Embryonic facial prominence (tissue), 1 donor: ENCODE data around the gene TAF3.
"Not testable (repeated sequence)": the region's sequence is repeated elsewhere in the genome, so short reads cannot be mapped to it uniquely, and the experiment has no call there.

Experiments
- DNase-seq: peaks from one replicate; pipeline ENCODE4 v3.0.0-alpha.2; 2016; ENCODE audit errors: extremely low spot score

TAF3 gene, protein sequence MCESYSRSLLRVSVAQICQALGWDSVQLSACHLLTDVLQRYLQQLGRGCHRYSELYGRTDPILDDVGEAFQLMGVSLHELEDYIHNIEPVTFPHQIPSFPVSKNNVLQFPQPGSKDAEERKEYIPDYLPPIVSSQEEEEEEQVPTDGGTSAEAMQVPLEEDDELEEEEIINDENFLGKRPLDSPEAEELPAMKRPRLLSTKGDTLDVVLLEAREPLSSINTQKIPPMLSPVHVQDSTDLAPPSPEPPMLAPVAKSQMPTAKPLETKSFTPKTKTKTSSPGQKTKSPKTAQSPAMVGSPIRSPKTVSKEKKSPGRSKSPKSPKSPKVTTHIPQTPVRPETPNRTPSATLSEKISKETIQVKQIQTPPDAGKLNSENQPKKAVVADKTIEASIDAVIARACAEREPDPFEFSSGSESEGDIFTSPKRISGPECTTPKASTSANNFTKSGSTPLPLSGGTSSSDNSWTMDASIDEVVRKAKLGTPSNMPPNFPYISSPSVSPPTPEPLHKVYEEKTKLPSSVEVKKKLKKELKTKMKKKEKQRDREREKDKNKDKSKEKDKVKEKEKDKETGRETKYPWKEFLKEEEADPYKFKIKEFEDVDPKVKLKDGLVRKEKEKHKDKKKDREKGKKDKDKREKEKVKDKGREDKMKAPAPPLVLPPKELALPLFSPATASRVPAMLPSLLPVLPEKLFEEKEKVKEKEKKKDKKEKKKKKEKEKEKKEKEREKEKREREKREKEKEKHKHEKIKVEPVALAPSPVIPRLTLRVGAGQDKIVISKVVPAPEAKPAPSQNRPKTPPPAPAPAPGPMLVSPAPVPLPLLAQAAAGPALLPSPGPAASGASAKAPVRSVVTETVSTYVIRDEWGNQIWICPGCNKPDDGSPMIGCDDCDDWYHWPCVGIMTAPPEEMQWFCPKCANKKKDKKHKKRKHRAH

DNA sequence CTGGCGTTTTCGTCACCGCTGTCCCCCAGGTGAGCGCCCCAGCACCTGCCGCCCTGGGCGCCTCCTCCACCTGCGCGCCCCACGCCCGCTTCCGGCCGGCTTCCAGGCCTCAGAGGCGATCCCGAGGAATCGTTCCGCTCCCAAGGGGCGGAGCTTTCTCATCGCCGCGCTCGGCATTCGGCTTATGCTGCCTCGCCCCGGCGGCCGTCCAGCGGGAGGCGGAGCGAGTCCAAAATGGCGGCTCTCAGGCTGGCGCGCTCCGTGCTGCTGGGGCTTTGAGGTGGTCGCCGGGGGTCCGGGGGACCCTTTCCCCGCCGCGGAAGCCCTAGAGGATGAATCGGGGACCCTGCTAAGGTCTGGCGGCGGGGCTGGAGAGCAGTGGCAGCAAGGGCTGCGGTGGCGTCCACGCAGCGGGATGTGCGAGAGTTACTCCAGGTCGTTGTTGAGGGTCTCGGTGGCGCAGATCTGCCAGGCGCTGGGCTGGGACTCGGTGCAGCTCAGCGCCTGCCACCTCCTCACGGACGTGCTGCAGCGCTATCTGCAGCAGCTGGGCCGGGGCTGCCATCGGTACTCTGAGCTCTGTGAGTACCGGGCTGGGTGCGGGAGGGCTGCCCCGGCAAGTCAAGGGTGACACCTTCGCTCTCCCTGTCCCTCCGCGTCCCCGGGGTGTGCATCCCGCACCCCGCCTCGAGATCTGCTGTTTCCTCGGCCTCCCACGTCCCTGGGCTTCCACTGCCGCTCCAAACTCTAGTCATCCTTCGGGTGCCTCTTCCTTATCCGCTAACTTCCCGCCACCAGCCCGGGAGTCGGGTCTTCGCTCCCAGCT, at the start of gene TAF3:
TSS of gene TAF3 (plus strand) at position 211 of the 826 bp plus-strand sequence. CDS start at position 416, 205 bp downstream.
- DNase-seq = peak; percentile 75

DNA sequence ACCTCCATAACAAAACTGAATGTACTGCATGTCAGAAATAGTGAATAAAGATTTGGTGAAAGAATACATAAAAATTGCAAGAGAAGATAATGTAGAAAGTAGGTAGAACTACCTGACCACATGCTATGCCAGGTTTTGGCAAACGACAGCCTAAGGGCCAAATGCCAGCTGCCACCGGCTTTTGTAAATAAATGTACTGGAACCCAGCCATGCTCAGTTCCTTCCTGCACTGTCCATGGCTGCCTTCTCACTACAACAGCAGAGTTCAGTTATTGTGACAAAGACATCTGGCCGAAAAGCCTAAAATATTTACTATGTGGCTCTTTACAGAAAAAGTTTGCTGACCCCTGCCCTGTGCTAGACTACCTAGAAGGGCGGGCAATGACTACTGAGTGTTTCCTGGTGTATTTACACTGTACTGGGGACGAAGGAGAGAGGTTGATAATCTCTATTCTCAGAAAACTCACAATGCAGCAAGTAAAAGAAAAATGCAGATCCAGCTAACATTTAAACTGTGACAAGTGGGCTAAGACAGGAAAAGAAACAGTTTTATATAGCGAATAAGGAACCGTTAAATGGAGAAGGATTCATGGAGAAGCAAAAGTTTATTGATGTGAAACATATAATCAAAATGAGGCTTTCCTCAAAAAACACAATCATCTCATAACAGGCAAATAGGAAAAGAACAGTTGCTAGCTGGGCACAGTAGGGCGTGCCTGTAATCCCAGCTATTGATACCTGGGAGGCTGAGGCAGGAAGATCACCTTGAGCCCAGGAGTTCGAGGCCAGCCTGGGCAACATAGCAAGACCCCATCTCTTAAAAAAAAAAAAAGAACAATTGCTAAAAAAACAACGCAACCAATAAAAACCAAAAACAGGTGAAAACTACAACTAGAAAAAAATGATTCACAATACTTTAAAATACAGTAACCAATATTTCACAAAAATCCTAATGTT, 44.2 kb upstream of the TAF3 start:
- no peak for DNase-seq

DNA sequence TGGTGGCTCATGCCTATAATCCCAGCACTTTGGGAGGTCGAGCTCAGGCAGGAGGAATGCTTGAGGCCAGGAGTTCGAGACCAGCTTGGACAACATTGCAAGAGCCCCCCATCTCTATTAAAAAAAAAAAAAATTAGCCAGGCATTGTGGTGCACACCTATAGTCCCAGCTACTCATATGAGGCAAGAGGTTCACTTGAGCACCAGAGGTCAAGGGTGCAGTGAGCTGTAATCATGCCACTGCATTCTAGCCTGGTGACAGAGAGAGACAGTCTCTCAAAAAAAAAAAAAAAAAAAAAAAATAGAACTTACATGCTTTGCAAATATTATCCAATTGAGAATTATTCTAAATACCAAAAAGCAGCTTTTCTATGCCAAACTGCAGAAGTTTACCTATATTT, 41.5 kb upstream of the TAF3 start:
- DNase-seq = no peak

DNA sequence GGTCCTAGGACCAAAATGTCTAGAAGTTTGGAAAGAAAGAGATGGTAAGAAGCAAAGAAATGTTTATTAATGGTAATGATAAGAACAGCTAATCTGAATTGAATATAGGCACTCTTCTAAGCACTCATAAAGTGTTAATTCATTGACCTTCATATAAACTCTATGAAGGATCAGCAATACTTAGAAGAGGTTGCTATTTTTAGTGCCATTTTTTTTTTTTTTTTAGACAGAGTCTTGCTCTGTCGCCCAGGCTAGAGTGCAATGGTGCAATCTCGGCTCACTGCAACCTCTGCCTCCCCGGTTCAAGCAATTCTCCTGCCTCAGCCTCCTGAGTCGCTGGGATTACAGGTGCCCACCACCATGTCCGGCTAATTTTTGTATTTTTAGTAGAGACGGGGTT, 36.1 kb upstream of the TAF3 start:
- not testable (repeated sequence) for DNase-seq

DNA sequence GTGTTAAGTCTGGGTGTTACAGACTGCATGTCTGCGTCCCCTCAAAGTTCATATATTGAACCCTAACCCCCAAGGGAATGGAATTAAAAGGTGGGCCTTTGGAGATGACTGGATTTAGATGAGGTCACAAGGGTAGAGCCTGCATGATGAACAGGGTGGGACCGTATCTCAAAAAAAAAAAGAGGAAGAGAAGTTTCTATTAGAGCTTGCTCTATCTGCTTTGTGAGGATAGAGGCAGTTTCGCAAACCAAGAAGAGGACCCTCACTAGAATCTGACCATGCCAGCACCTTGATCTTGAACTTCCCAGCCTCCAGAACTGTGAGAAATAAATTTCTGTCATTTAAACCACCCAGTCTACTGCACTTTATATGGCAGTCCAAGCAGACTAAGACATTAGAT, 31.9 kb upstream of the TAF3 start:
- DNase-seq = no peak

DNA sequence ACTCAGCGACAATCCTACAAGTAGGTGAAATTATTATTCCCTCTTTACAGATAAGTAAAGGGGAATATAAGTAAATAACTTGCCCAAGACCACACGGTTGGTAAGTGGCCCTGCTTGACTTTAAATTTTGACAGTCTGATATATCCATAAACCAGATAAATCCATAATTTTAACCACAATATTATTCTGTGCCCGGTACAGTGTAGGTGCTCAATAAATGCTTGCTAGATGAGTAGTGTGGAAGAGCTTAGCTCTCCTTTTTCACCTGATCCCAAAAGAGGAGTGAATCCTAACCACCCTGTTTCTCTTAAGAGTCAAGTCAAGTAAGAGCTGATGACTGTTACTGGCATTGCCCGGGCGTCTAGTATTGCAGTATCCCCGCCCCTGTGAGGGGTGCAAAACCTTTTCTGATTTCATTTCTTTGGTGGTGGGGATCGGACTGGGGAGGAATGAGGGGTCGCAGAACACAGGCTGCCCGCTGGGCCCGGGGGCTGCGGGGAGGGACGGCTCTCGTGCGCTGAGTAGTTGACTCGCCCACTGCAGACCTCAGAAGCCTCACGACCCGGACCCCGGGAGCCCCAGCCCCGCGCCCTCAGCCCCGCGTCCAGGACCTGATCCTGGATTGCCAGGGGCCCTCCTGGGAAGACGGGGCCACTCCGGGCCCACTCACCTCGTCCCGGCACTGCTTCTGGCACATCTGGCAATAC, 31.0 kb upstream of the TAF3 start:
- no peak for DNase-seq

DNA sequence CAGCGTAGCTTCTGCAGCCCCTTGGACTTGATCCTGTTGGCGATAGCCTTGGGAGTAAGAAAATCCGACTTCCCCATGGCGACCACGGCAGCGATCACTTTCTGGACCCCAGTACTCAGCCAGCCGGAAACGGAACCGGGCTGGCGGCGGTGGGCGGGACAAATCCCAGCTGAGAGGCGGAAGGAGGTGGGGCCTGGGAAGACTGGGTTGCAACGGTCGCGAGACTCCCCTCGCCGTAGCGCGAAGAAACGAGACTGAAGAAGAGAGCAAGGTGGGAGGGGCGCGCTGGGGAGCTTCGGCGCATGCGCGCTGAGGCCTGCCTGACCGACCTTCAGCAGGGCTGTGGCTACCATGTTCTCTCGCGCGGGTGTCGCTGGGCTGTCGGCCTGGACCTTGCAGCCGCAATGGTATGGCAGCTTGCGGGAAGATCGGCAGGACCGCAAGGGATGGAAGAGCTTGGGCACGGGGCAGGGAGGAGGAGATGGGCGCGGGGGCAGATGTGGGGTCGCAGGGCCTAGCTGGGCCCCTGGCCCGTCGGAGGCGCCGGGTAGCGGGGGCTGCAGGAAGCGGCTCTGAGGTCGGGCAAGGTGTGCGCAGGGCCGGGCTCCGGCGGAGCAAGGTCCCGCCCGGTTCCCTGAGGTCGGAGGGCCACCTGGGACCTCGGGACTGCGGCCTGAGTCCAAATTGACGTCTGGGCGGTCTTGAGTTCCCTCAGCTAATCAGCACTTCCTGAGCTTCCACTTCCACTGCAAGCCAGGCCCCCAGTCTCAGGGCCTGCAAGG, 30.3 kb upstream of the TAF3 start, which contains the start of the genes ATP5F1C and KIN:
TSS of gene ATP5F1C (plus strand) at position 321 of the 782 bp plus-strand sequence. CDS start at position 352, 31 bp downstream.
TSS of gene KIN (minus strand) at position 137 of the 782 bp plus-strand sequence. CDS start at position 77, 60 bp downstream.
- DNase-seq = peak; percentile 95

DNA sequence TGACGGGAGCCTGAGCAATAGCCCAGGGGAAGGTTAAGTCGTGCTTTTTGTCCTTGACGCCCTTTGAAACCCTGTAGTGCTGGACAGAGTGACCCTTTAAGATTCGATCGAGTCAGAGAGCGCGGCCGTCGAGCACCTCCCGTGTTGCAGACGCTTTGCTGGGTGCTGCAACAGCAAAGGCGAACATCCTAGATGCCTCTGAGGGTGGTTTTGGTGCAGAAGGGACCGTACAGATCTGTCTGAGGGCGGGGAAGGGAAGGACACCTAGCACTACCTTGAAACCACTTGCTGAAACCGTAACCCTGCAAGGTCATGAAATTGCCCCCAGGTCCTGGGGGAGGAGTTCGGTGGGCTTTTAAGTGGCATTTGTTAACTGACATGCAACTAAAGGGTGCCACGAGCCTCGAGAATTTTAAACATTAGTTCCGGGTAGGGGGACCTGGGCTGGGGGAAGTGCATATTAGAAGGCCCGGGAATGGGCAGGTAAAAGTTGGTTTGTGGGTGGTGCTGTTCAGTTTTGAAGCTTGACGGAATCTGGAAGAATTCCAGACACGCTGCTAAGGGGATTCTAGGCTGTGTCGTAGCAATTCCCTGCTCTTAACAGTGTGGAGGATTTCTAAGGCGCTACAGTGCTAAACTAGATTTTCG, 29.5 kb upstream of the TAF3 start:
- DNase-seq = no peak

DNA sequence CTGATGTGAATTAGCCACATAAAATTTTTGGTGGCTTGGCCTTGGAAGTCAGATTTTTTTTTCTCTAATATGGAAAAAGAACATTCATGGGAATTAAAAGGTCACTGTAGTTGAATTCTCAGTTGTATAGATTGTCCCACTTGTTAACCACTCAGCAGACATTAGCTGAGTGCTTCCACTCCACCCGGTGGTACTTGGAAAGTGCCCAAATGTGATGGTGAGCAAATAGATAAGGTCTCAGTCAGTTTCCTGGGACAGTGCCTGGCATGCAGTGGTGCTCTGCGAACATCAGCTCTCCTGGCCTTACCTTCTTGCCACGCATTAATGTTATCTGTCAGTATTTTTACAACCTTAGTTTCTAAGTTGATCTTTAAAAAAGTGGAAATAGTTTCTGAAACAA, 28.9 kb upstream of the TAF3 start:
- DNase-seq = no peak

DNA sequence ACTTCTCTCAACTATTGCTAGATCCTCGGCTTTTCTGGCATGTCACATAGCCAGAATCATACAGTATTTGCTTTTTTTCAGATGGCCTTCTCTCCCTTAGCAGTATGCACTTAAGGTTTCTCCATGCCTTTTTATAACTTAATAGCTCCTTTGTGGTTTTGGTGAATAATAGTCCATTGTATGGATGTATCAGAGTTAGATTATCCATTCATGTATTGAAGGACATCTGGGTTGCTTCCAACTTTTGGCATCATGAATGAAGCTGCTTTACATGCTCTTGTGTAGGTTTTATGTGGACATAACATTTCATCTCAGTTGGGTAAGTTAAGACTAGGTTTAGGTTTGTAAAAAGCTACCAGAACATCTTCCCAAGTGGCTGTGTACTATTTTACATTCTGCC, 25.8 kb upstream of the TAF3 start:
- DNase-seq = no peak

DNA sequence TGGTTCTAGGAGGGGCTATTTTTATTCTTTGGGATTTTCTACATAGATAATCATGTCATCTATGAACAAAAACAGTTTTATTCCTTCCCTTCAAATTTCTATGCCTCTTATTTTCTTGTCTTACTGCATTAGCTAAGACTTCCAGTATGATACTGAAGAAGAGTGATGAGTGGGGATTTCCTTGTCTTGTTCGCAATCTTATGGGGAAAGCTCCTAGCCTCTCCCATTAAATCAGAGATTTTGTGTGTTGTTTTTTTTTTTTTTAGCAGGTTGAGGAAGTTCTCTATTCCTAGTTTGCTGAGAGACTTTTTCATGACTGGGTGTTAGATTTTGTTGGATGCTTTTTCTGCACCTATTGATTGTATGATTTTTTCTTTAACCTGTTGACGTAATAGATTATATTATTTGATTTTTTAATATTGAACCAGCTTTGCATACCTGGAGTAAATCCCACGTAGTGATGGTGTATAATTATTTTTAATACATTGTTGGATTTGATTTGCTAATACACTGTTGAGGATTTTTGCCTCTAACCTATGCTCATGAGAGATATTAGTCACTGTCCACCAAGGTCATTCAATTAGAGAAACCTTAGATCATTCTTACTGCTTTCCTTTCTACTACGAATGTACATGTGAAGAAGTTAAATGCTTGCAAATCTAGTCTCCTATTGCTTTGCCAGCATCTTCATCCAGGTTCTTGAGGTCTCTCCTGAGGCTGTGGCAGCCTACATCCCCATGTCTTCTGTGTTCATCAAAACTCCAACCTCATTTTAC, 23.9 kb upstream of the TAF3 start:
- no peak for DNase-seq

DNA sequence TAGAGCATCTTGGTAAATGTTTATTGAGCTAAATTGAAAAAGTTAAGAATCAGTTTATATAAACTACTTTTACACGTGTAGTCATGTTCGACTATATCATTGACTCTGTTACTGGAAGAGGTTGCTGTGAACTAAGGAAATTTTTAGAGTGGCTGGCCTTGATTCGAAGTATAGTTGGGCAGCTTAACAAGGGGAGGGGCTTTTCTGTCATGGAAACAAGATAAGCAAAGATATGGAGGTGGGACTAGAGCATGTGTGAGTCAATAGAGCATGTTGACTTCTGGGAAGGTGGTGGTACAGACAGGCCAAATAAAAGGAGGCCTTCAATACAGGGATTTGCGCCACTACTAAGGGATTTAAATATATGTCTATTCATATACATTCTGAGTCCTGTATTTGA, 22.7 kb upstream of the TAF3 start:
- no peak for DNase-seq

DNA sequence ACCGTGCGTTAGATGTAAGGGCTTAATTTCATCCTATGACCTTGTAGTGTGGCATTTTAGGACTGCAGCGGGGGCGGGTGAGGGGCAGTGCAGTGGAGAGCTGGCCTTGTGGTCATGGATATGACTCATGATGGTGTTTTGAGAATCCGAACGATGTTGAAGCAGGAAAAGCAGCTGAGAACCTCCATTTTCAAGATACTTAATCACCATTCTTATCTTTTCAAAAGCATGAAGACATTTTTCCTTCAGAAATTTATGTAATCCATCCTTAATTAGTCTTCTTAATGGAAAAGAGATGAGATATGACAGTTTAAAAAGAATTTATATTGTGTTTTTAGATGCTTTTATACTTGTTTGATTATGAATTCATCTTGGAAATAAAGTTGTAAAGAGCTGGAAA, 20.7 kb upstream of the TAF3 start:
- no peak for DNase-seq

DNA sequence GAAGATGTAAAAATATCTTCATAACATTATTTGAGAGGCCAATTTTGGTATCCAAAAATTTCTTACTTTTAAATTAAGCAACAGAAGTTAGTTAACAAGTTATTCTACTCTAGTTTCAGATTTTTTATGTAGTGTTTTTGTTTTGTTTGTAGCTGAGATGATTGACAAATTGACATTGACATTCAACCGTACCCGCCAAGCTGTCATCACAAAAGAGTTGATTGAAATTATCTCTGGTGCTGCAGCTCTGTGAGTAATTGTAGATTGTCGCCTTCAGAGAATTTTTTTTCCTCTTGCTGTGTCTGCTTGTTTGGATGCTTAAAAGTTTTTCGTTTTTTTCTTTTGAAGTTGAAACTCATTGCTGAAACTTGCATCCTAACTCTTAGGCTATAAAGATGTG, 15.7 kb upstream of the TAF3 start:
- DNase-seq = no peak

DNA sequence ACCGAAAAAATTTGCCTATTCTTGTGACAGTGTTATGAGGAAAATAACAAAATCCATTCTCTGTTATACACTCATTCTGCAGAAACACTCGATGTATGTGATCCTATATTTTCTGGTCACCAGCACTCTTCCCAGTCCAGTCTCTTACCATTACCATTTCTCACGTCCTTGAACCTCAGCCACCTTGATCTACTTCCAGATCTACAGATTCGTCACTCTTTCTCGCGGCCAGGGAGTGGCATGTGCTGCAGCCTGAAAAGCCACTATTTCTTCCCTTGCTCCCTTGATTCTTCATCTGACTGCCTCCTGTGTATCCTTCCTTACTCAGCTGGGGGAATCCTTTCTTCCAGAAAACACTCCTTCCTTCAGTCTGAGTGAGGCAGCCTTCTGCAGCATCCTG, 14.1 kb upstream of the TAF3 start:
- DNase-seq = no peak

DNA sequence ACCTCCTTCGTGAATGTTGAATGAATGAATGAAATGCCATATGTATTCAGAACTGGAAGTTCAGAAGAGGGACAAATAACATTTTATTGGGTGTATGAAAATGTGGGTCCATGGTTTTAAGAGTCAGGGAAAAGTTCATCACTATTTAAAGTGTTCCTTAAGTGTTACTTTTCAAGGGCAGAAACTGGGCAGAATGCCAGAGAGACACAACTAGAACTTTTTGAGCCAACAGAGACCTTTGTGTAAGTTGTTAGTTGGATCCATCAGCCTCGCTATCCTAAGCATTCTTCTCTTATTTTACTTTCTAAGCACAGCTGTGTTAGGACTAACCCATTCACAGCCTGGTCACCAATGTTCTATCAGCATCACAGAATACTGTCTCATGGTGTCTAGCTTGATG, 13.6 kb upstream of the TAF3 start:
- no peak for DNase-seq

DNA sequence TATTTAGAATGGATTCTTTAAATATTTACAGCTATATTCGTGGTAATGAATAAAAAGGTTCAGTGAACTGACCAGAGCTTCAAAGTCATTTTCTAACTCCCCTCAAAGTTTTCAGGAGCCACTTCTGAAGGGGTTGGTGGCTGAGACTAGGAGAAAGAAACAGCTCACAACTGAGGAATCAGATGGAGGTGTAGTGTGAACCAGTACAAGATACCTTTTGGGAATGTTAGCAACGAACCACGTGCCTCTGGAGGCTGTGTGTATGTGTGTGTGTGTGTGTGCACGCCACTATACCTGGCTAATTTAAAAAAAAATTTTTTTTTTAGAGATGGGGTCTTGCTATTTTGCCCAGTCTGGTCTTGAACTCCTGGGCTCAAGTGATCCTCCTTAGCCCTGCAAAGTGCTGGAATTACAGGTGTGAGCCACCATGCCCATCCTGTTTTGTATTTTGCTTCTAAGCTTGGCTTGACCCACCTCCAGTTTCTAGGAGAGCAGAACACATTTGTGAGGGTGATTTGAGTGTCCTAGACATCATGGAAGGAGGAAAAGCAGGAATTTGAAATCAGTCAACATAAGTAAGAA, 9.5 kb upstream of the TAF3 start:
- DNase-seq = no peak
